HG02884 (cell line): ENCODE results near the gene SLC25A40.
A peak's percentile ranks its signal among the peaks of the same experiment; 100 is the strongest.
"Not testable (repeated sequence)": the region's sequence is repeated elsewhere in the genome, so short reads cannot be mapped to it uniquely, and the experiment has no call there.

Experiments
- ATAC-seq: cut with Tn5 transposase; IDR thresholded peaks from one replicate; pipeline ENCODE4 v1.9.1; 2021; ENCODE audit warnings: mild to moderate bottlenecking, moderate library complexity; ENCODE audit not compliant: unreplicated experiment

The SLC25A40 gene

GRCh38 chr7:87876040-87876868, at the start of gene SLC25A40, which contains the start of gene DBF4:
TSS of gene SLC25A40 (minus strand) at chr7:87876360. CDS start at chr7:87858727, 17,633 bp downstream.
TSS of gene DBF4 (plus strand) at chr7:87876493. CDS start at chr7:87876733, 240 bp downstream.
- peak; percentile 79 for ATAC-seq

- ATAC-seq = not testable (repeated sequence)
Observed at GRCh38 chr7:87922759-87923395, 46.7 kb upstream of the SLC25A40 start.

DNA sequence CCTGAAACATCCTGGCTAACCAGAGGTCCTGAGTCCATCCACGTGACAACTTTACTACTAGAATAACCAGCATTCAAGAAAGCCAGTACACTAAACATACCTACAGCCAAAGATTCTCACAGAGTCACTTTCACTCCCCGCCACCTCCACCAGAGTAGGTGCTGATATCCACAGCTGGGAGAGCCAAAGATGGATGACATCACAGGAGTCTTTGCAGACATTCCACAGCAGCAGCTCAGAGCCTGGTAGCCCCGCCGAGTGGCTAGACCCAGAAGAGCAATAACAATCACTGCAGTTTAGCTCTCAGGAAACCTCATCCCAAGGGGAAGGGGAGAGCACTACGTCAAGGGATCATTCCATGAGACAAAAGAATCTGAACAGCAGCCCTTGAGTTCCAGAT, 44.4 kb upstream of the SLC25A40 start:
- ATAC-seq = no peak

DNA sequence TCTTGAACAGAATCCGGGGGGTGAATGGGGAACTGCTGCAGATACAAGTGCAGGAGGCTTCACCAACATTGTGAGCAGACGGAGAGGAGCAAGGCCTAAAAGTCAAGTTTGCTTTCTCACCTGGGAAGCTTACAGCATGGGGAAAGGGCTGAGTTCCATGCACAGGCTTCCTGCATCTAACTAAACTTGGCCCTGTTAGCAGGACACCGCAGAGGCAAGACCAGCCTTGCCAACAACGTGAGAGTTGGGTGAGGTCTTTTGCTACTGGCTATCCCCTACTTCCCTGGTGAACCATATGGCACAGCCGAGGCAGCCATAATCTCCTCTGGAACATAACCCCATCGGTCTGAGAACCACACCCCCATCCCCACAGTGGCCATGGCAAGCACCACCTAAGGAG, 43.7 kb upstream of the SLC25A40 start:
- ATAC-seq = no peak

GRCh38 chr7:87918740-87919139, 42.6 kb upstream of the SLC25A40 start:
- ATAC-seq = no peak

DNA sequence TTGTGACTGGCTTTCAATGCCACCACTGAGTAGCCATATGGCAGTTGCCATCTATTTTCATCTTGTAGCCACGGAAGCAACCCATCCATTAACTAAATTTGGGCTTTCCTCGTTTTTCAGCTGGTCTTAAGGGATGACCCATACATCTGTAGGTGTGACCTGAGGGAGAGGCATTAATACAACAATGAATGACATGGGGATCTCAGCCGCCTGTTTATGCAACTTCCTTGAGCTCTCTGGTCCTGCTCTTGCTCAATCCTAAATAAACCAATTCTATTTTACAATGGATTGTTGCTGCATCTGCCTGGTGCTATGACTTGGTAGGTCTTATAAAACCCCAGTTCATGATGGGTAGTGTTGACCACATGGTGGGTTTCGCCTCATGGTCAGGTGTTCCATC, 36.0 kb upstream of the SLC25A40 start:
- ATAC-seq = no peak

GRCh38 chr7:87908814-87909213, 32.7 kb upstream of the SLC25A40 start:
- not testable (repeated sequence) for ATAC-seq

DNA sequence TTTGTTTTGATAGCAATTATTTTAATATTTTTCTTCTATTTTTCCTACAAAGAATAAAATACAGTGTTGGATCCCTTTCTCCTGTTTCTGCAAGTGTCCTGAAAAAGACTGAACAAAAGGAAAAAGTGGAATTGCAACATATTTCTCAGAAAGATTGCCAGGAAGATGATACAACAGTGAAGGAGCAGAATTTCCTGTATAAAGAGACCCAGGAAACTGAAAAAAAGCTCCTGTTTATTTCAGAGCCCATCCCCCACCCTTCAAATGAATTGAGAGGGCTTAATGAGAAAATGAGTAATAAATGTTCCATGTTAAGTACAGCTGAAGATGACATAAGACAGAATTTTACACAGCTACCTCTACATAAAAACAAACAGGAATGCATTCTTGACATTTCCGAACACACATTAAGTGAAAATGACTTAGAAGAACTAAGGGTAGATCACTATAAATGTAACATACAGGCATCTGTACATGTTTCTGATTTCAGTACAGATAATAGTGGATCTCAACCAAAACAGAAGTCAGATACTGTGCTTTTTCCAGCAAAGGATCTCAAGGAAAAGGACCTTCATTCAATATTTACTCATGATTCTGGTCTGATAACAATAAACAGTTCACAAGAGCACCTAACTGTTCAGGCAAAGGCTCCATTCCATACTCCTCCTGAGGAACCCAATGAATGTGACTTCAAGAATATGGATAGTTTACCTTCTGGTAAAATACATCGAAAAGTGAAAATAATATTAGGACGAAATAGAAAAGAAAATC, 31.2 kb upstream of the SLC25A40 start:
- ATAC-seq = not testable (repeated sequence)

GRCh38 chr7:87899255-87899654, 23.1 kb upstream of the SLC25A40 start:
- no peak for ATAC-seq

DNA sequence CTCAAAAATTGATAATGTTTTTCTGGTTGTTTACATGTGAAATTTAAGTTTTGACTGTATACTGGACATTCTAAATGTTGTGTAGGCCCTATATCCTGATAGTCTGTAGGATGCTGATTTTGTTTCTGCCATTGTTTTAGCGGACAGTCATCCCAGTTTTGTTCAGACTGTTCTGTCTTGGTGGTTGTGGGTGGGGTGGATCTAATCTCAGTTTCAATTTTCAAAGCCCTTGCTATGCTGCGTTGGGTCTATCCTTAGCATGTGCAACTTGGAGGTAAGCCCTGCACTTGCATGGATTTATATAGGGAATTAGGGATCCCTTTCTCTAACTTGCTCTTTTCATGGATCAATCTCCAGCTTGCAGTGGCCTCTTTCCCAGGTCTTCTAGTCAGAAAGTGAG, 19.2 kb upstream of the SLC25A40 start:
- no peak for ATAC-seq

GRCh38 chr7:87886875-87887274, 10.7 kb upstream of the SLC25A40 start:
- ATAC-seq = no peak

- ATAC-seq = no peak
Observed at GRCh38 chr7:87885018-87885417, 8.9 kb upstream of the SLC25A40 start.

DNA sequence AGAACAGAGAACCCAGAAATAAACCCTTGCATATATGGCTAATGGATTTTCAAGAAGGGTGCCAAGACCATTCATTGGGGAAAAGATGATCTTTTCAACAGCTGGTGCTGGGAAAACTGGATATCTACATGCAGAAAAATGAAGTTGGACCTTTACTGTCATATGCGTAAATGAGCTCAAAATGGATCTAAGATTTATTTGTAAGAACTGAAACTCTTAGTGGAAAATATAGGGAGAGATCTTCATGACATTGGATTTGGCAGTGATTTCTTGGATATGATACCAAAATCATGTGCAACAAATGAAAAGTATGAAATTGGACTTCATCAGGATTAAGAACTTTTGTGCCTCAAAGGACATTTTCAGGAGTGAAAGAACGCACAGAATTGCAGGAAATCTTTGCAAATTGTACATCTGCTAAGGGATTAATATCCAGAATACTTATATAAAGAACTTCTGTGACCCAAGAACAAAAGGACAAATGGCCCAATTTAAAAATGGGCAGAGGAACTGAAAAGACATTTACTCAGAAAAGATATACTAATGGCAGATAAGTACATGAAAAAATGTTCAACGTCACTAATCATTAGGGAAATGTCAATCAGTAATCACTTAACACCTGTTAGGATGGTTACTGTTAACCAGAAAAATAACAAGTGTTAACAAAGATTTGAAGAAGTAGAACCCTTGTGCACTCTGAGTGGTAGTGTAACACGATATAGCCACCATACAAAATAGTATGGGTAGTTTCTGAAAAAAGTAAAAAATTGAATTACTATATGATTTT, 6.2 kb upstream of the SLC25A40 start:
- ATAC-seq = no peak

DNA sequence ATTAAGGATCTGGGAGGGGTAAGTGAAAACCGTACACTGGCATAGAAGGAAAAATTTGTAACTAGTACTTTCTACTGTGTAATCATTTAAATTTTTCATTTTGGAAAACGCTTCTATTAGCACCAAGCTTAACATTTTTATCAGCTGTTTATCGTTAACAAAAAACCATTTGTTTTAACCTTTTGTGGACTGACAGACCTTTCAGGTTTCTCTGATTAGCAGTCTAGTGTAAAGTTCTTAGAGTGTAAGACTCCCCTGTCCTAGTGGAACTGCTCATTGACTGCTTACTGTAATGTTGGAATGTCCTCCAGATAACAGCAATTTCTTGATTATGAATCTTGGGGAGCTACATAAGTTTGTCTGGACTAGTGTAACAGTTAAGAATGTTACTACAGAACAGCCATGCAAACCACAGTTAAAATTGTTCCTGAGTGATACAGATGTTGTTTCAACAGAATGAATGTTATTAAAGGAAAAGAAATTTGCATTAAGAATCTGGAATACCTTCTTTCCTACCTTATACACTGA, 2.1 kb upstream of the SLC25A40 start:
- ATAC-seq = no peak

- ATAC-seq = no peak
Observed at GRCh38 chr7:87877366-87878040, 1.3 kb upstream of the SLC25A40 start.

GRCh38 chr7:87876869-87877234, 692 bp upstream of the SLC25A40 start:
- no peak for ATAC-seq

GRCh38 chr7:87875151-87876039, 765 bp downstream of the SLC25A40 start:
- ATAC-seq = peak; percentile 11

- ATAC-seq = no peak
Observed at GRCh38 chr7:87874066-87874465, 2.1 kb downstream of the SLC25A40 start.

DNA sequence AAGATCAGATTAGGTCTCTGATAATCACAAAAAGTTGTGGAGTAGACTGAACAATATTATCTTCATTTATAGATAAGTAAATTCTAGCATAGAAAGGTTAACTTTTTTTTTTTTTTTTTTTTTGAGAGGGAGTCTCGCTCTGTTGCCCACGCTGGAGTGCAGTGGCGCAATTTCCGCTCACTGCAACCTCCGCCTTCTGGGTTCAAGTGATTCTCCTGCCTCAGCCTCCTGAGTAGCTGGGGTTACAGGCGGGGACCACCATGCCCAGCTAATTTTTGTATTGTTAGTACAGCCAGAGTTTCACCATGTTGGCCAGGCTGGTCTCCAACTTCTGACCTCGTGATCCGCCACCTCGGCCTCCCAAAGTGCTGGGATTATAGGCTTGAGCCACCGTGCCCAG, 2.8 kb downstream of the SLC25A40 start:
- ATAC-seq = not testable (repeated sequence)
